Right cardiac atrium (tissue), 5 donors: ENCODE measurements around the gene FHOD3. TPM values are rescaled to one million over a fixed set of nuclear protein-coding genes. Genes with fewer than 3 reads are reported as not detected.

ENCODE experiments used
- ATAC-seq, 2 donors: fragments of 200-7000 bp; cut with Tn5 transposase; one replicate each; pipeline versions ENCODE4 v1.8.0 to v1.9.1; 2020; ENCODE audit warnings: moderate library complexity in 2 of 2, mild to moderate bottlenecking in 1 of 2
- DNase-seq, 3 donors: peaks; one replicate each; pipeline ENCODE4 v3.0.0-alpha.2; 2020
- H3K27ac ChIP-seq: one replicate; pipeline ENCODE4 v1.5.1; 2013; ENCODE audit warnings: mild to moderate bottlenecking, low read length, control low read depth, moderate library complexity
- H3K27me3 ChIP-seq: one replicate; pipeline ENCODE4 v1.6.1; 2013; ENCODE audit not compliant: control insufficient read depth, insufficient read depth
- H3K4me1 ChIP-seq: one replicate; pipeline ENCODE4 v1.6.1; 2013; ENCODE audit warnings: low read length; ENCODE audit not compliant: control insufficient read depth, insufficient read depth
- H3K4me3 ChIP-seq: one replicate; pipeline ENCODE4 v1.5.1; 2013; ENCODE audit warnings: low read length, control low read depth
- H3K9me3 ChIP-seq: one replicate; pipeline ENCODE4 v1.6.1; 2013; ENCODE audit warnings: low read length; ENCODE audit not compliant: control insufficient read depth
- WGBS: extraction: QIAGEN DNeasy Blood & Tissue Kit; methylation state at CpG from one replicate; pipeline ENCODE4 v1.1.7; 2013; 5-methylcytosine and 5-hydroxymethylcytosine counted together
- intact Hi-C, 4 donors: fragments of 100-400 bp; cut with DNase I; formaldehyde crosslinking; loops; one replicate each; pipeline versions ENCODE4 v1.11.0 to v1.14.0; 2022 to 2023
- polyA plus RNA-seq: library from polyadenylated mRNA; stranded (reverse); fragments of 200-250 nt; gene quantifications from one replicate; pipeline ENCODE4 v1.2.3, GENCODE V29; 2013
- total RNA-seq, 4 donors: library from RNA; stranded (reverse); fragmentation: NEBNext Ultra II Directional; extraction: Animal tissue kit (Norgen Biotek cat#: 25700); gene quantifications; one replicate each; pipeline ENCODE4 v1.2.1, GENCODE V29; 2021
- donor health status: healthy with polysubstance abuse.
- donor health status: DM: no; HTN: yes; CAD: no.
- donor health status: DM: no; HTN: no; CAD: no.
- donor health status: DM: no; HTN: yes; CAD: no; lungs with severe emphysema.
- donor health status: DM: yes; HTN: yes; CAD: no.

Gene FHOD3
- total and polyA plus RNA-seq, 5 donors = 118 to 157 (median 138) TPM

DNA sequence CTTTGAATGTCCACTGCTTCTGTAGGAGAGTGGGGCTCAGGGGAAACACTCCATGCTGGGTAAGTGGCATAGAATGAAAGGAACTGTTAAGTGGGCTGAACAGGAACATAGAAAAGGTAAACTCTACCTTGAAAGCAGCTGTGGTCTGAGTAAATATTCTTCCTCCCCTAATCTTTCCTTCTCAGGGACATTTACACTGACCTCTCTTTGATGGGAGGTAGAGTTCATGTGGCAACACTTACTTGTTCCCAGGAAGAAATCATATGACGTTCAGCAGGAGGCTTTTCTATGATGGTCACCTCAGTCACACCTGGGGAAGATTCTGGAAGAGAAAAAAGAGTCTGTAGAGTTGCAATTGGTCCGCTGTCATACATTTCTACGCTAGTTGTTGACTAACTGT, 521.1 kb downstream of the FHOD3 start:
- intact Hi-C loops = no loop called here
- H3K27me3 ChIP-seq = no peaks in the 10 kb centered on the region
- H3K4me1 ChIP-seq = peaks cover 3% of the 10 kb centered on the region
- no peak overlapping the region for H3K27ac ChIP-seq
- 95% methylated on average over 3 of the region's 3 CpGs for WGBS
- no peak for DNase-seq
- H3K9me3 ChIP-seq = no peaks in the 10 kb centered on the region
- H3K4me3 ChIP-seq = no peak overlapping the region
- ATAC-seq = no peak

DNA sequence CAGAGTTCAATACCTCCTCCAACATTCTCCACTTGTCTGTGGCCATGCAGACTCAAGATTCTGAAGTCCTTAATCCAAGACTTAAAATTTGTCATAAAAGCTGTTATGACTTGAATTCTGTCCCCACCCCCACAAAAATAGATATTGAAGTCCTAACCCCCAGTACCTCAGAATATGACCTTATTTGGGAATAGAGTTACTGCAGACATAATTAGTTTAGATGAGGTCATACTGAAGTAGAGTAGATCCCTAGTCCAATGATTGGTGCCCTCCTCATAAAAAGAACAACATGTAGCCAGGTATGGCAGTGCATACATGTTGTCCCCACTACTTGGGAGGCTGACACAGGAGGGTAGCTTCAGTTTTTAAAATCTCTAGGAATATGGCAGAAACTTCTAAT, 522.1 kb downstream of the FHOD3 start:
- DNase-seq (no peak), ATAC-seq (no peak)
- Histone ChIP-seq H3K9me3 (no peaks in the 10 kb centered on the region), H3K27me3 (no peaks in the 10 kb centered on the region), H3K4me1 (peaks cover 3% of the 10 kb centered on the region), H3K4me3 (no peak overlapping the region), H3K27ac (no peak overlapping the region)
- intact Hi-C loops = no loop called here

- no peaks in the 10 kb centered on the region for H3K27me3 ChIP-seq
- ATAC-seq = no peak
- no peaks in the 10 kb centered on the region for H3K9me3 ChIP-seq
- 90% methylated on average over 4 of the region's 4 CpGs for WGBS
- no peak overlapping the region for H3K4me3 ChIP-seq
- H3K4me1 ChIP-seq = no peaks in the 10 kb centered on the region
- intact Hi-C loops = no loop called here
- no peak overlapping the region for H3K27ac ChIP-seq
- DNase-seq = no peak
Observed at GRCh38 chr18:36821681-36822080, 524.2 kb downstream of the FHOD3 start.

- no peak for ATAC-seq
- Histone ChIP-seq H3K9me3 (no peaks in the 10 kb centered on the region), H3K27ac (no peak overlapping the region), H3K27me3 (no peaks in the 10 kb centered on the region), H3K4me1 (no peaks in the 10 kb centered on the region), H3K4me3 (no peak overlapping the region)
- DNase-seq = no peak
- intact Hi-C loops = no loop called here
Observed at GRCh38 chr18:36825526-36825925, 528.0 kb downstream of the FHOD3 start.

DNA sequence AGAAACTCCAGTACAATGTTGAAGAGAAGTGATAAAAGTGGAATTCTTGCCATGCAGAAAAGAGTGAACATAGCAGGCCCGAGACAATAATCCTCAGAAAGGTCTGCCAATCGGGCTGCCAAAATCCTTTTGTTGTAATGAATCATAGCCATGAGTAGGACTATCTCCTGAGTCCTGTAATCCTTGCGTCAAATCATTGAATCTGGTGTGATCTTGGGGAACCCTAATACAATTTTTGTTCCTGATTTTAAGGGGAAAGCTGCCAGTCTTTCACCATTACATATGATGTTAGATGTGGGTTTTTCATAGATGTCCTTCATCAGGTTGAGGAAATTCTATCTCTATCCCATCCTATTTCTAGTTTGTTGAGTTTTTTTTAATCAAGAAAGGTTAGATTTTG, 529.0 kb downstream of the FHOD3 start:
- Histone ChIP-seq H3K9me3 (no peaks in the 10 kb centered on the region), H3K4me1 (no peaks in the 10 kb centered on the region), H3K27me3 (no peaks in the 10 kb centered on the region), H3K4me3 (no peak overlapping the region), H3K27ac (no peak overlapping the region)
- DNase-seq (no peak), ATAC-seq (no peak)
- 98% methylated on average over 3 of the region's 3 CpGs for WGBS
- intact Hi-C loops = no loop called here

- Histone ChIP-seq H3K9me3 (no peaks in the 10 kb centered on the region), H3K4me1 (no peaks in the 10 kb centered on the region), H3K27ac (peak overlapping the region; percentile 13), H3K4me3 (peak overlapping the region; percentile 57), H3K27me3 (no peaks in the 10 kb centered on the region)
- DNase-seq (peak in 2 of 3 donors; percentile 23 to 38), ATAC-seq (peak in 1 of 2 donors; percentile 16)
- intact Hi-C loops = no loop called here
- under 1% methylated on average over 18 of the region's 18 CpGs for WGBS
Observed at GRCh38 chr18:36828157-36828629, 530.7 kb downstream of the FHOD3 start.

DNA sequence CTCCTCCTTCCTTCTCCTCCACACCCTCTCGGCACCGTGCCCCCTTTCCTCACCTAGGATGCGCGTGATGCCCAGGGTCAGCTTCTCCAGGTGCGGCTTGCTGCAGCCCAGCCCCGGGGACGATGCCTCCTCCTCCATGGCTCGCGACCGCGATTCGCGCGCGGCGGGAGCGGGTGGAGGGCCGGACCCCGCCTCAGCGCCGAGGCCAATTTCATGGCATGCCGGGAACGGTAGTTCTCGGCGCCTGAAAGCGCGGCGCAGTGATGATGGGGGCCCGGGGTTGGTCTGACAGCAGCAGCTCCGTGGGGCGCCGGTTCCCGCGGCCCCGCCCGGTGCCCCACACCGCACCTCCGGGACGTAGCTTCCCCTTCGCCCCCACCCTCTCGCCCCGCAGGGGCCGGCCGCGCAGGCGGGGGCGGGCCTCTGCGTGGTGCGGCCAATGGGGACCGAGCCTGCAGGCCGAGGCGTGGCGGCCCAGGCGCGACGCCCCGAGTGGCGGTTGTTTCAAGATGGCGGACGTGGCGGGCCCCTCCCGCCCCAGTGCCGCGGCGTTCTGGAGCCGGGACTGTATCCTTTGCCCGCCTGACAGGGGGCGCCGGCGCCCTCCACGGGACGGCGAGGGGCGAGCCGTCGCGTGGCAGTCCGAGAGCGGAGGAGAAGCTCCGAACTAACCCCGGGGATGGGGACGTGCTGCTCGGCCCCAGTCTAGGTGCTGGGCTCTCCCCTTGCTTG, 531.3 kb downstream of the FHOD3 start, which contains the start of the genes KIAA1328 and TPGS2:
Gene KIAA1328 (plus strand): TSS at position 498 of the 732 bp plus-strand sequence. CDS start 12 bp downstream, at position 510.
Gene TPGS2 (minus strand): TSS at position 373 of the 732 bp plus-strand sequence. CDS start 235 bp downstream, at position 138.
- DNase-seq (peak; percentile 87 to 95 (median 95)), ATAC-seq (peak; percentile 98 to 99)
- H3K27me3 ChIP-seq = no peaks in the 10 kb centered on the region
- under 1% methylated on average over 83 of the region's 83 CpGs for WGBS
- no peaks in the 10 kb centered on the region for H3K9me3 ChIP-seq
- intact Hi-C loops = no loop called here
- no peaks in the 10 kb centered on the region for H3K4me1 ChIP-seq
- peak within 1 kb of the TSS; percentile 57 for H3K4me3 ChIP-seq
- H3K27ac ChIP-seq = peak within 1 kb of the TSS; percentile 13

Other genes with a start within 250 kb of the FHOD3 start
- gene RPRD1A, start 230.2 kb upstream of the FHOD3 start, total RNA-seq = 10 to 100 TPM; 45.1 to 51.0 (median 46.9) TPM
- gene RPRD1A, start 230.2 kb upstream of the FHOD3 start, polyA plus RNA-seq = 23.7 TPM
- gene SLC39A6, start 168.4 kb upstream of the FHOD3 start, total RNA-seq = 10 to 100 TPM; 12.3 to 17.1 (median 14.5) TPM
- 5.5 TPM for gene SLC39A6, start 168.4 kb upstream of the FHOD3 start, polyA plus RNA-seq
- 10 to 100 TPM; 48.9 to 56.6 (median 55.0) TPM for gene ELP2, start 167.8 kb upstream of the FHOD3 start, total RNA-seq
- 31.4 TPM for gene ELP2, start 167.8 kb upstream of the FHOD3 start, polyA plus RNA-seq
- gene MOCOS, start 110.2 kb upstream of the FHOD3 start, total RNA-seq = under 1 TPM; 0.57 to 0.64 (median 0.59) TPM
- 0.14 TPM for gene MOCOS, start 110.2 kb upstream of the FHOD3 start, polyA plus RNA-seq